OCI-LY7 (cell line): Measurements from ENCODE around the gene TTC38.

ENCODE experiments used
- CTCF ChIP-seq: fragments of 200-600 bp; sonication (generic); conservative IDR thresholded peaks from 2 replicates; pipeline ENCODE4 v1.5.1; 2014; ENCODE audit warnings: mild to moderate bottlenecking, antibody characterized with exemption, low read length, moderate library complexity, mixed read lengths
- EZH2phosphoT487 ChIP-seq: fragments of 200-600 bp; sonication (generic); IDR thresholded peaks from 2 replicates; pipeline ENCODE4 v1.6.1; 2018; ENCODE audit warnings: low read depth, borderline replicate concordance, mild to moderate bottlenecking, mixed run types, antibody characterized with exemption, low read length, moderate library complexity, mixed read lengths

DNA sequence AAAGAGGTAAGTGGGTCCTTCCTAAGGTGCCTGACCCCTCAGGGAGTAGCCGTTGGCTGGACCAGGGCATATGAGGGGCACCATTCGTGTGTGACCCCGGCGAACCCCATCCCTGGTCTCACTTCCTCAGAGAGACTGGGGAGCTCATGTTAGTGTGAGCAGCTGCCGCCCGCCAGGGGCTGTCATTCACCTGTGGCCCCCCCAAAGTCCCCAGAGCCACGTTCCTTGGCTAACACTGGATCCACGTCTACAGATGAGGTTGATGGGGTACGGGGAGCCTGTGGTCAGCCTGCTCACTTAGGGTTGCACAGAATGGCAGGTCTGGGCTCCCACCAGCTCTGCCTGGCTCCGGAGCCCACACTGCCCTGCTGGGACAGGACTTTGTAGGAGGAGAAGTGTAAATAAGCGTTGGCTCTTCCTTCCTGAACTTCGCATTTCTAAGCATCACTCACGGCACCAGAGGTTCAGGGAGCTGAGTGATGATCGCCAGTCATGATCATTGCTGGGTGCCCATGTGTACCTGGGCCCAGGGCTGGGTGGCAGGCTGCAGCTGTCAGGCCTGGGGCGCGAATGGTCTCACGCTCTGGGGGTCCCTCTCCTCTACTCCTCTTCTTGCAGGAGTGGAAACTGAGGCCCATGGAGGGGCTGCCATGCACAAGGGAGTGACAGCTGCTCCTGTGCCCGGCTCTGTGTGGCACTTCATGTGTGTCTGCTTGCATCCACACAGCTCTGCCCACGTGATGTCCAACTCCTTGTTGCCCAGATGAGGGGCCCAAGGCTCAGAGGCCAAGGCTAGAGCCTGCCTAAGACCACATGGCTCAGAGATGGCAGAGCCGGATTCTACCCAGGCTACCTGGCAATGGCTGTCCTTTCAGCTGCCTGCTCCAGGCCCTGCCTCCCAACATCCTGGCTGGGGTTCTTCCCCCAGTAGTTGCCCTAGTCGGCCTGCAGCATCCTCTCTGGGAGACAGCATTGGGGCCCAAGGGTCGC lies 11.1 kb downstream of the TTC38 start:
- TF ChIP-seq CTCF (no peak), EZH2phosphoT487 (no peak)
